DOHH2 (cell line): ENCODE data around the gene GRAMD2A.

Experiments used
- H3F3A ChIP-seq: fragments of 200-600 bp; sonication (generic), shearing (Covaris generic); 2 replicates; pipeline ENCODE4 v1.6.0; 2016; ENCODE audit warnings: antibody characterized with exemption, mild to moderate bottlenecking; ENCODE audit not compliant: control insufficient read depth, insufficient read depth
- H3K27ac ChIP-seq: fragments of 200-600 bp; sonication (generic); 2 replicates; pipeline ENCODE4 v1.5.1; 2014; ENCODE audit warnings: low read depth, mild to moderate bottlenecking, low read length, moderate library complexity
- H3K27me3 ChIP-seq: fragments of 200-600 bp; sonication (generic); 2 replicates; pipeline ENCODE4 v1.6.1; 2014; ENCODE audit warnings: mild to moderate bottlenecking, low read length, mixed read lengths; ENCODE audit not compliant: control insufficient read depth
- H3K36me3 ChIP-seq: fragments of 200-600 bp; sonication (generic); 2 replicates; pipeline ENCODE4 v1.6.1; 2014; ENCODE audit warnings: mild to moderate bottlenecking, low read length, moderate library complexity, mixed read lengths; ENCODE audit not compliant: control insufficient read depth
- H3K4me1 ChIP-seq: fragments of 200-600 bp; sonication (generic); 2 replicates; pipeline ENCODE4 v1.6.1; 2014; ENCODE audit warnings: mild to moderate bottlenecking, low read length, mixed read lengths; ENCODE audit not compliant: control insufficient read depth
- H3K4me2 ChIP-seq: fragments of 200-600 bp; sonication (generic); 2 replicates; pipeline ENCODE4 v1.6.0; 2014; ENCODE audit warnings: mild to moderate bottlenecking, low read length, moderate library complexity
- H3K4me3 ChIP-seq: fragments of 200-600 bp; sonication (generic); 2 replicates; pipeline ENCODE4 v1.5.1; 2014; ENCODE audit warnings: mild to moderate bottlenecking, low read length, mixed read lengths
- H3K79me2 ChIP-seq: fragments of 200-600 bp; sonication (generic); 2 replicates; pipeline ENCODE4 v1.6.1; 2014; ENCODE audit warnings: mild to moderate bottlenecking, low read length, mixed read lengths; ENCODE audit not compliant: control insufficient read depth
- H3K9me2 ChIP-seq: fragments of 200-600 bp; sonication (generic); replicated peaks from 2 replicates; pipeline ENCODE4 v1.6.1; 2014; ENCODE audit warnings: mild to moderate bottlenecking, low read length, mixed read lengths; ENCODE audit not compliant: control insufficient read depth
- H3K9me3 ChIP-seq: fragments of 200-600 bp; sonication (generic); 2 replicates; pipeline ENCODE4 v1.6.1; 2014; ENCODE audit warnings: antibody characterized with exemption, low read length, mixed read lengths; ENCODE audit not compliant: control insufficient read depth, insufficient read depth
- H4K20me1 ChIP-seq: fragments of 200-600 bp; sonication (generic); 2 replicates; pipeline ENCODE4 v1.6.0; 2014; ENCODE audit warnings: low read depth, mild to moderate bottlenecking, antibody characterized with exemption, low read length, moderate library complexity; ENCODE audit not compliant: control insufficient read depth, insufficient read depth
- CTCF ChIP-seq: fragments of 200-600 bp; sonication (generic); IDR thresholded peaks from one replicate; pipeline ENCODE4 v1.5.1; 2014; ENCODE audit warnings: antibody characterized with exemption, mild to moderate bottlenecking, low read depth, low read length; ENCODE audit not compliant: poor library complexity, severe bottlenecking
- EZH2phosphoT487 ChIP-seq: fragments of 200-600 bp; sonication (generic); IDR thresholded peaks from 2 replicates; pipeline ENCODE4 v1.6.1; 2017; ENCODE audit warnings: borderline replicate concordance, mild to moderate bottlenecking, antibody characterized with exemption, low read length, moderate library complexity, mixed read lengths

The GRAMD2A gene

GRCh38 chr15:72133211-72133610 is 64.4 kb downstream of the GRAMD2A start:
- Histone ChIP-seq H3K79me2 (no peaks in the 10 kb centered on the region), H4K20me1 (no peaks in the 10 kb centered on the region), H3F3A (no peaks in the 10 kb centered on the region), H3K4me2 (no peak overlapping the region), H3K27me3 (no peaks in the 10 kb centered on the region), H3K4me3 (no peak overlapping the region), H3K9me2 (no peaks in the 10 kb centered on the region), H3K36me3 (no peaks in the 10 kb centered on the region), H3K4me1 (peaks cover 29% of the 10 kb centered on the region), H3K9me3 (no peaks in the 10 kb centered on the region), H3K27ac (no peak overlapping the region)
- TF ChIP-seq CTCF = no peak
- no peak for TF ChIP-seq EZH2phosphoT487

- Histone ChIP-seq H4K20me1 (no peaks in the 10 kb centered on the region), H3K4me3 (peak overlapping the region; percentile 21), H3K27ac (peak overlapping the region; percentile 5; the same call in 1 of the 2 replicates), H3K4me1 (peaks cover 34% of the 10 kb centered on the region), H3K9me3 (no peaks in the 10 kb centered on the region), H3F3A (no peaks in the 10 kb centered on the region), H3K9me2 (no peaks in the 10 kb centered on the region), H3K79me2 (no peaks in the 10 kb centered on the region), H3K27me3 (no peaks in the 10 kb centered on the region), H3K36me3 (no peaks in the 10 kb centered on the region), H3K4me2 (peak overlapping the region; percentile 43)
- no peak for TF ChIP-seq CTCF
- TF ChIP-seq EZH2phosphoT487 = no peak
Measured at GRCh38 chr15:72131922-72132321, 65.7 kb downstream of the GRAMD2A start.

- TF ChIP-seq CTCF (no peak), EZH2phosphoT487 (no peak)
- Histone ChIP-seq H3K36me3 (no peaks in the 10 kb centered on the region), H3K4me1 (peaks cover 28% of the 10 kb centered on the region), H3K79me2 (no peaks in the 10 kb centered on the region), H3K9me3 (no peaks in the 10 kb centered on the region), H3K4me3 (no peak overlapping the region), H4K20me1 (no peaks in the 10 kb centered on the region), H3K9me2 (no peaks in the 10 kb centered on the region), H3F3A (no peaks in the 10 kb centered on the region), H3K27ac (no peak overlapping the region), H3K4me2 (no peak overlapping the region), H3K27me3 (no peaks in the 10 kb centered on the region)
Measured at GRCh38 chr15:72130272-72130671, 67.3 kb downstream of the GRAMD2A start.

- Histone ChIP-seq H3K4me2 (no peak overlapping the region), H3K79me2 (no peaks in the 10 kb centered on the region), H3K27me3 (no peaks in the 10 kb centered on the region), H4K20me1 (no peaks in the 10 kb centered on the region), H3F3A (no peaks in the 10 kb centered on the region), H3K9me2 (no peaks in the 10 kb centered on the region), H3K4me3 (no peak overlapping the region), H3K27ac (no peak overlapping the region), H3K4me1 (peaks cover 34% of the 10 kb centered on the region), H3K36me3 (no peaks in the 10 kb centered on the region), H3K9me3 (no peaks in the 10 kb centered on the region)
- TF ChIP-seq CTCF = no peak
- no peak for TF ChIP-seq EZH2phosphoT487
Measured at GRCh38 chr15:72128359-72128758, 69.2 kb downstream of the GRAMD2A start.
